Activated CD8-positive, alpha-beta T cell treated with anti-CD3 and anti-CD28 coated beads, Interleukin-2, amount 10 ng/mL, durations not matched to agents 7 days and 5 days (primary cell): ENCODE measurements around the gene BCL2L2. TPM values are rescaled to one million over a fixed set of nuclear protein-coding genes. Genes with fewer than 3 reads are reported as not detected.

Experiments
- ATAC-seq: fragments of 150-1000 bp; cut with Tn5 transposase; one replicate; pipeline ENCODE4 v1.10.0; 2021; ENCODE audit warnings: moderate library complexity
- CTCF ChIA-PET: fragments of 350-600 bp; sonication (Branson Sonifier 250); formaldehyde crosslinking; loops from one replicate; lab custom pipeline; 2021; ENCODE audit warnings: antibody characterized with exemption; lab: Charles Lee
- POLR2A ChIA-PET: fragments of 350-600 bp; sonication (Branson Sonifier 250); formaldehyde crosslinking; loops from one replicate; lab custom pipeline; 2021; ENCODE audit warnings: antibody characterized with exemption; lab: Charles Lee
- DNase-seq: peaks from one replicate; pipeline ENCODE4 v3.0.0-alpha.2; 2020
- H3K27ac Mint-ChIP-seq: one replicate; pipeline ENCODE4 v1.8.0; 2021; ENCODE audit warnings: mild to moderate bottlenecking, mixed read lengths
- H3K27me3 Mint-ChIP-seq: one replicate; pipeline ENCODE4 v1.8.0; 2021; ENCODE audit warnings: low read depth, mixed read lengths
- H3K36me3 Mint-ChIP-seq: one replicate; pipeline ENCODE4 v1.8.0; 2021; ENCODE audit warnings: low read depth, mixed read lengths
- H3K4me1 Mint-ChIP-seq: one replicate; pipeline ENCODE4 v1.8.0; 2021; ENCODE audit warnings: low read depth, mixed read lengths
- H3K4me3 Mint-ChIP-seq: one replicate; pipeline ENCODE4 v1.8.0; 2021; ENCODE audit warnings: mild to moderate bottlenecking, mixed read lengths
- H3K9me3 Mint-ChIP-seq: one replicate; pipeline ENCODE4 v1.8.0; 2022; ENCODE audit warnings: mixed read lengths; ENCODE audit not compliant: insufficient read depth
- total RNA-seq, 2 experiments: library from RNA; stranded (reverse); gene quantifications; one replicate each; pipeline ENCODE4 v1.2.3, GENCODE V29; 2021

Gene BCL2L2
- total RNA-seq, 2 experiments from 2014 or later: 2.2 to 2.9 TPM

- ChIA-PET POLR2A (no interaction called here), CTCF (no interaction called here)
- Mint-ChIP-seq H3K4me1 (peaks cover 9% of the 10 kb centered on the region), H3K9me3 (no peaks in the 10 kb centered on the region), H3K4me3 (no peak overlapping the region), H3K27ac (no peak overlapping the region), H3K36me3 (no peaks in the 10 kb centered on the region), H3K27me3 (peaks cover 24% of the 10 kb centered on the region)
- ATAC-seq: no peak
- DNase-seq: no peak
These were observed 41.6 kb downstream of the BCL2L2 start for GRCh38 chr14:23348297-23348655.

DNA sequence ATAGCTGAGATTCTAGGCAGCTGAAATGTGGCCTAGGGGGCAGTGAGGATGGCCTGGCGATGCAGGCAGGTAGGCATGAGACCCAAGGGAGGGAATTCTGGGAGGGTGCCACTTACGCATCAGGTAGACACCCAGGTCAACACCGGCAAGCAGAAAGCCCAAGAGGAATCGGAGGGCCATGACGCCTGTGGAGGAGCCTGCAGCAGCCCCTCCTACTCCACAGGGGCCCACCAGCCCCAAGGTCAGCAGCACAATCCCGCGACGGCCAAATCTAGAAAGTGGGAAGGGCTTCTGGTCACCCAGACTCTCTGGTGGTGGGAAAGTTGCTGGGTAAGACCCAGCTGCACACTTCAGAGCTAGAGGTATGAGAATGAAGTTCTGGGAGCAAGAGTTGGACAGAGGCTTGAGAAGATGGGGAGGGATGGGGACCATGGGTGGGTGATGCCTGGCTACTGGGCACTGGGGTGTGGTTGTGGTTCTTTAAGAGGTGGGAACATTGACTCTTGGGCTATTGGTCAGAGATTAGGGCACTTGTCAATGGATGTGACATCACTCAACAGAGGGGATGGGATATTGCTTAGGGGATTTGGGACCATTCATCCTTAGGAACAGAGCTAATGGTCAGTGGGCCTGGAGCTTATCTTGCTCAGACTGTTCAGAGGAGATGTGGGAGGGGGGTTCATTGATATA is 42.7 kb downstream of the BCL2L2 start:
- H3K27ac Mint-ChIP-seq: no peak overlapping the region
- POLR2A ChIA-PET: no interaction called here
- CTCF ChIA-PET: interaction anchor here (1.2 kb wide), 1 partner anchor 22 kb away, joined by 3 read pairs; no protein-coding TSS in a partner anchor
- no peak for DNase-seq
- no peaks in the 10 kb centered on the region for H3K9me3 Mint-ChIP-seq
- H3K4me3 Mint-ChIP-seq: no peak overlapping the region
- no peaks in the 10 kb centered on the region for H3K36me3 Mint-ChIP-seq
- peaks cover 32% of the 10 kb centered on the region for H3K27me3 Mint-ChIP-seq
- H3K4me1 Mint-ChIP-seq: peaks cover 9% of the 10 kb centered on the region
- ATAC-seq: no peak

- CTCF ChIA-PET: interaction anchor here (0.9 to 1.2 kb wide), 4 partner anchors 23 to 75 kb away, joined by 3 to 5 read pairs (median 3); no protein-coding TSS in a partner anchor
- peak; percentile 20 for ATAC-seq
- H3K4me3 Mint-ChIP-seq: no peak overlapping the region
These were observed 45.3 kb downstream of the BCL2L2 start for GRCh38 chr14:23351681-23352505.

GRCh38 chr14:23352506-23353432 is 46.1 kb downstream of the BCL2L2 start, which contains the start of gene SLC22A17:
SLC22A17 (minus strand) TSS chr14:23352887.
- H3K4me3 Mint-ChIP-seq: peak within 1 kb of the TSS; percentile 29
- H3K27me3 Mint-ChIP-seq: peaks cover 46% of the 10 kb centered on the region
- CTCF ChIA-PET: interaction anchor here (0.9 to 1.3 kb wide), 6 partner anchors 9 to 75 kb away, joined by 3 to 5 read pairs (median 3); no protein-coding TSS in a partner anchor
- POLR2A ChIA-PET: interaction anchor here (1.5 kb wide), 1 partner anchor 41 kb away, joined by 3 read pairs; no protein-coding TSS in a partner anchor
- H3K4me1 Mint-ChIP-seq: peaks cover 9% of the 10 kb centered on the region
- H3K36me3 Mint-ChIP-seq: no peaks in the 10 kb centered on the region
- ATAC-seq (peak; percentile 84), DNase-seq (peak; percentile 56)
- no peaks in the 10 kb centered on the region for H3K9me3 Mint-ChIP-seq
- H3K27ac Mint-ChIP-seq: no peak within 1 kb of the TSS

More at GRCh38 chr14:23351681-23352505, 45.3 kb downstream of the BCL2L2 start:
- no peak overlapping the region for H3K27ac Mint-ChIP-seq
- H3K9me3 Mint-ChIP-seq: no peaks in the 10 kb centered on the region
- POLR2A ChIA-PET: no interaction called here
- H3K4me1 Mint-ChIP-seq: peaks cover 9% of the 10 kb centered on the region
- no peaks in the 10 kb centered on the region for H3K36me3 Mint-ChIP-seq
- H3K27me3 Mint-ChIP-seq: peaks cover 44% of the 10 kb centered on the region
- DNase-seq: no peak

DNA sequence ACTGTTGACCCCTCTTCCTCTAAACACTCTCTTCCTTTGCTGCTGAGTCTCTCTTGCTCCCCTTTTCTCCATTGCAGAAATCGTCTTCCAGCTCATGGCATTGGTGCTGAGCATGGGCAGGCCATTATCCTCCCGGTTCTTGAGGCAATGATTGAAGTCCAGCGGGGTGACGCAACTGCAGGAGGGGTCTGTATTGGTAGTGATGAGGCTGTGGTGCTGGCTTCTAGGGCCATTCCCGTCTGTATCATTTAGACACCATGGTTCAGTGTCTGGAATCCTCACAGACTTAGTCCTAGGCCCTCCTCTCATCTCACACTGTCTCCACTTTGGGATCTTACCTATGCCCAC is 46.8 kb downstream of the BCL2L2 start:
- H3K4me1 Mint-ChIP-seq: peaks cover 9% of the 10 kb centered on the region
- CTCF ChIA-PET: interaction anchor here (0.9 to 1.3 kb wide), 4 partner anchors 9 to 29 kb away, joined by 3 to 5 read pairs (median 3); no protein-coding TSS in a partner anchor
- no peak overlapping the region for H3K27ac Mint-ChIP-seq
- peaks cover 46% of the 10 kb centered on the region for H3K27me3 Mint-ChIP-seq
- no peak overlapping the region for H3K4me3 Mint-ChIP-seq
- DNase-seq (no peak), ATAC-seq (no peak)
- no peaks in the 10 kb centered on the region for H3K36me3 Mint-ChIP-seq
- POLR2A ChIA-PET: interaction anchor here (1.5 kb wide), 1 partner anchor 40 kb away, joined by 3 read pairs; no protein-coding TSS in a partner anchor
- no peaks in the 10 kb centered on the region for H3K9me3 Mint-ChIP-seq

GRCh38 chr14:23354990-23355389 is 48.4 kb downstream of the BCL2L2 start:
- no peak overlapping the region for H3K4me3 Mint-ChIP-seq
- ATAC-seq: no peak
- no peaks in the 10 kb centered on the region for H3K36me3 Mint-ChIP-seq
- POLR2A ChIA-PET: interaction anchor here (1.1 kb wide), 1 partner anchor 10 kb away, joined by 3 read pairs; no protein-coding TSS in a partner anchor
- H3K9me3 Mint-ChIP-seq: no peaks in the 10 kb centered on the region
- no peak overlapping the region for H3K27ac Mint-ChIP-seq
- no peak for DNase-seq
- peaks cover 47% of the 10 kb centered on the region for H3K27me3 Mint-ChIP-seq
- H3K4me1 Mint-ChIP-seq: peaks cover 9% of the 10 kb centered on the region
- CTCF ChIA-PET: no interaction called here

- Mint-ChIP-seq H3K4me1 (peaks cover 9% of the 10 kb centered on the region), H3K27me3 (peaks cover 40% of the 10 kb centered on the region), H3K36me3 (no peaks in the 10 kb centered on the region), H3K27ac (no peak overlapping the region), H3K9me3 (no peaks in the 10 kb centered on the region), H3K4me3 (no peak overlapping the region)
- ChIA-PET CTCF (no interaction called here), POLR2A (no interaction called here)
- no peak for DNase-seq
- ATAC-seq: no peak
These were observed 49.3 kb downstream of the BCL2L2 start for GRCh38 chr14:23355871-23356435.

DNA sequence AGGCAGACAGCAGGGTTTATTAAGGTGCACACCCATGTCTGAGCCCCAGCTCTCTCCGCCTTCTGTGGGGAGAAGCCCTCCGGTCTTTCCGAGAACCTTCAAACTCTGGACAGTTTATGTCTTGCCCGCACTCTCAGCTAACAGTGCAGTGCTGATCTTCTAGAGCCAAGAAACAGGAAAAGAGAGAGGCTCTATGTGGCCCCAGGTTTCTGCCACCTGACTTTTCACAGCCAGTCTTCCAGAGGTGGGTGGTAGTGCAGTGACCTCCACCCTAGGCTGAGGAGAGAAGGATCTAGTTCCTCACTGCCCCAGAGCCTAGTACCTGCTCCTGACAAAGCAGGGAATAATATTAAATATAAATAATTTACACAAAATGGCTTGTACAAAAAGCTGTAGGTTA is 50.0 kb downstream of the BCL2L2 start:
- DNase-seq (no peak), ATAC-seq (no peak)
- no peaks in the 10 kb centered on the region for H3K9me3 Mint-ChIP-seq
- no peak overlapping the region for H3K4me3 Mint-ChIP-seq
- H3K36me3 Mint-ChIP-seq: no peaks in the 10 kb centered on the region
- H3K27me3 Mint-ChIP-seq: peaks cover 35% of the 10 kb centered on the region
- H3K27ac Mint-ChIP-seq: no peak overlapping the region
- ChIA-PET POLR2A (no interaction called here), CTCF (interaction anchor here (2.7 kb wide), 1 partner anchor 23 kb away, joined by 9 read pairs; no protein-coding TSS in a partner anchor)
- peaks cover 6% of the 10 kb centered on the region for H3K4me1 Mint-ChIP-seq

GRCh38 chr14:23357261-23357660 is 50.6 kb downstream of the BCL2L2 start:
- POLR2A ChIA-PET: no interaction called here
- CTCF ChIA-PET: interaction anchor here (2.7 kb wide), 1 partner anchor 23 kb away, joined by 9 read pairs; no protein-coding TSS in a partner anchor
- Mint-ChIP-seq H3K27me3 (peaks cover 35% of the 10 kb centered on the region), H3K27ac (no peak overlapping the region), H3K4me1 (peaks cover 6% of the 10 kb centered on the region), H3K4me3 (no peak overlapping the region), H3K36me3 (no peaks in the 10 kb centered on the region), H3K9me3 (no peaks in the 10 kb centered on the region)
- DNase-seq (no peak), ATAC-seq (no peak)

DNA sequence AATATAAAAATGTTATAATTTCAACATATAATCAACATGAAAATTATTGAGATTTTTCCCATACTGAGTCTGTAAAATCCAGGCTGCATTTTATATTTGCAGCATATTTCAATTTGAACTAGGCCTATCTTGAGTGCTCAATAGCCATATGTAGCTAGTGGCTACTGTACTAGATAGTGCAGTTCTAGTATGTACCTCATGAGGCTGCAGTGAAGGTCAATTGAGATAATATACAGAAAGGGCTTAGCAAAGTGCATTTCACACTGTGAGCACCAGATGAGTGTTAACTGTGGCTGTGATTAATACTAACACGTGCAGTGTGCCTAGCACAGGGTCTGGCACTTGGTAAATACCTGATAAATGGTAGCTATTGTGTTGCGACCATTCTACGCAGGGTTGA is 51.4 kb downstream of the BCL2L2 start:
- H3K4me3 Mint-ChIP-seq: no peak overlapping the region
- H3K27me3 Mint-ChIP-seq: peaks cover 31% of the 10 kb centered on the region
- ATAC-seq (no peak), DNase-seq (no peak)
- H3K27ac Mint-ChIP-seq: no peak overlapping the region
- ChIA-PET POLR2A (no interaction called here), CTCF (interaction anchor here (2.7 kb wide), 1 partner anchor 22 kb away, joined by 9 read pairs; no protein-coding TSS in a partner anchor)
- peaks cover 2% of the 10 kb centered on the region for H3K4me1 Mint-ChIP-seq
- no peaks in the 10 kb centered on the region for H3K36me3 Mint-ChIP-seq
- H3K9me3 Mint-ChIP-seq: no peaks in the 10 kb centered on the region
